ENCODE data around the gene GABRG3. TPM values are rescaled to one million over a fixed set of nuclear protein-coding genes. Genes with fewer than 3 reads are reported as not detected.

Gene GABRG3
- total RNA-seq, 1 donor from 2014 or later = 3.0 TPM

GRCh38 chr15:27124287-27124871, 153.4 kb downstream of the GABRG3 start:
- DNase-seq (ENCODE audit: low spot score in 2 of 2, unreplicated experiment in 2 of 2) = no peak
- Mint-ChIP-seq H3K9me3 (peaks cover 3% of the 10 kb centered on the region), H3K4me3 (no peak overlapping the region), H3K27me3 (ENCODE audit: low read depth) (no peaks in the 10 kb centered on the region), H3K36me3 (no peaks in the 10 kb centered on the region), H3K27ac (no peak overlapping the region), H3K4me1 (peaks cover 32% of the 10 kb centered on the region)
- TF ChIP-seq CTCF (IDR thresholded peaks at IDR 0.05; ENCODE audit: unreplicated experiment) = no peak

- Mint-ChIP-seq H3K4me1 (peaks cover 32% of the 10 kb centered on the region), H3K27me3 (ENCODE audit: low read depth) (no peaks in the 10 kb centered on the region), H3K27ac (no peak overlapping the region), H3K4me3 (no peak overlapping the region), H3K36me3 (no peaks in the 10 kb centered on the region), H3K9me3 (peaks cover 7% of the 10 kb centered on the region)
- DNase-seq (ENCODE audit: low spot score in 2 of 2, unreplicated experiment in 2 of 2) = no peak
- TF ChIP-seq CTCF (IDR thresholded peaks at IDR 0.05; ENCODE audit: unreplicated experiment) = no peak
These were observed 154.2 kb downstream of the GABRG3 start for GRCh38 chr15:27125185-27125584.

GRCh38 chr15:27126449-27126848, 155.5 kb downstream of the GABRG3 start:
- Mint-ChIP-seq H3K4me1 (peaks cover 25% of the 10 kb centered on the region), H3K27me3 (ENCODE audit: low read depth) (peaks cover 2% of the 10 kb centered on the region), H3K36me3 (no peaks in the 10 kb centered on the region), H3K27ac (no peak overlapping the region), H3K9me3 (peaks cover 12% of the 10 kb centered on the region), H3K4me3 (no peak overlapping the region)
- no peak for DNase-seq (ENCODE audit: low spot score in 2 of 2, unreplicated experiment in 2 of 2)
- TF ChIP-seq CTCF (IDR thresholded peaks at IDR 0.05; ENCODE audit: unreplicated experiment) = no peak

- H3K27ac Mint-ChIP-seq = no peak overlapping the region
- no peak overlapping the region for H3K4me3 Mint-ChIP-seq
- peaks cover 12% of the 10 kb centered on the region for H3K9me3 Mint-ChIP-seq
- H3K36me3 Mint-ChIP-seq = no peaks in the 10 kb centered on the region
- no peak for TF ChIP-seq CTCF (IDR thresholded peaks at IDR 0.05; ENCODE audit: unreplicated experiment)
- DNase-seq (ENCODE audit: low spot score in 2 of 2, unreplicated experiment in 2 of 2) = no peak
- peaks cover 7% of the 10 kb centered on the region for H3K27me3 Mint-ChIP-seq (ENCODE audit: low read depth)
- peaks cover 21% of the 10 kb centered on the region for H3K4me1 Mint-ChIP-seq
These were observed 157.0 kb downstream of the GABRG3 start for GRCh38 chr15:27127815-27128570.

GRCh38 chr15:27133249-27133648, 162.3 kb downstream of the GABRG3 start:
- H3K9me3 Mint-ChIP-seq = peaks cover 9% of the 10 kb centered on the region
- no peak for TF ChIP-seq CTCF (IDR thresholded peaks at IDR 0.05; ENCODE audit: unreplicated experiment)

More at GRCh38 chr15:27133249-27133648, 162.3 kb downstream of the GABRG3 start:
- peaks cover 31% of the 10 kb centered on the region for H3K27me3 Mint-ChIP-seq (ENCODE audit: low read depth)
- peaks cover 16% of the 10 kb centered on the region for H3K4me1 Mint-ChIP-seq
- no peak overlapping the region for H3K27ac Mint-ChIP-seq
- H3K36me3 Mint-ChIP-seq = no peaks in the 10 kb centered on the region
- no peak for DNase-seq (ENCODE audit: low spot score in 2 of 2, unreplicated experiment in 2 of 2)
- no peak overlapping the region for H3K4me3 Mint-ChIP-seq

Measured in mesothelial cell of epicardium (in vitro differentiated cells).